HUES48 (cell line): ENCODE results near the gene HS2ST1.
"Not testable (repeated sequence)": the region's sequence is repeated elsewhere in the genome, so short reads cannot be mapped to it uniquely, and the experiment has no call there.

Source experiments
- H3K27ac ChIP-seq: one replicate; pipeline ENCODE4 v1.7.0; 2013; ENCODE audit warnings: low read depth, low read length, inconsistent platforms
- H3K27me3 ChIP-seq: 2 replicates; pipeline ENCODE4 v1.6.1; 2013; ENCODE audit warnings: mild to moderate bottlenecking, low read length; ENCODE audit not compliant: control insufficient read depth, insufficient read depth
- H3K36me3 ChIP-seq: 2 replicates; pipeline ENCODE4 v1.6.1; 2013; ENCODE audit warnings: low read length; ENCODE audit not compliant: control insufficient read depth, insufficient read depth
- H3K4me1 ChIP-seq: 2 replicates; pipeline ENCODE4 v1.6.1; 2013; ENCODE audit warnings: mild to moderate bottlenecking, low read length; ENCODE audit not compliant: control insufficient read depth, insufficient read depth
- H3K4me3 ChIP-seq: 2 replicates; pipeline ENCODE4 v1.5.1; 2013; ENCODE audit warnings: mild to moderate bottlenecking, low read depth, low read length
- H3K9ac ChIP-seq: 2 replicates; pipeline ENCODE4 v1.6.1; 2013; ENCODE audit warnings: mild to moderate bottlenecking, low read depth, low read length, moderate library complexity
- H3K9me3 ChIP-seq: 2 replicates; pipeline ENCODE4 v1.6.1; 2013; ENCODE audit warnings: low read length; ENCODE audit not compliant: control insufficient read depth, insufficient read depth

The HS2ST1 gene

GRCh38 chr1:86948212-86948611 is 33.8 kb downstream of the HS2ST1 start:
- no peaks in the 10 kb centered on the region for H3K27me3 ChIP-seq
- no peak overlapping the region for H3K27ac ChIP-seq
- H3K9me3 ChIP-seq, result no peaks in the 10 kb centered on the region
- no peak overlapping the region for H3K4me3 ChIP-seq
- no peak overlapping the region for H3K9ac ChIP-seq
- H3K36me3 ChIP-seq, result no peaks in the 10 kb centered on the region
- H3K4me1 ChIP-seq, result peaks cover 13% of the 10 kb centered on the region

GRCh38 chr1:86950712-86951419 is 36.4 kb downstream of the HS2ST1 start:
- H3K9me3 ChIP-seq, result no peaks in the 10 kb centered on the region
- no peak overlapping the region for H3K4me3 ChIP-seq
- H3K27me3 ChIP-seq, result no peaks in the 10 kb centered on the region
- peaks cover 13% of the 10 kb centered on the region for H3K4me1 ChIP-seq
- no peaks in the 10 kb centered on the region for H3K36me3 ChIP-seq
- no peak overlapping the region for H3K27ac ChIP-seq
- no peak overlapping the region for H3K9ac ChIP-seq

GRCh38 chr1:86951430-86951829 is 37.0 kb downstream of the HS2ST1 start:
- H3K9ac ChIP-seq, result no peak overlapping the region
- H3K27ac ChIP-seq, result no peak overlapping the region

GRCh38 chr1:86953167-86953566 is 38.7 kb downstream of the HS2ST1 start:
- no peak overlapping the region for H3K9ac ChIP-seq
- H3K4me3 ChIP-seq, result no peak overlapping the region

More at GRCh38 chr1:86951430-86951829, 37.0 kb downstream of the HS2ST1 start:
- no peaks in the 10 kb centered on the region for H3K27me3 ChIP-seq
- H3K9me3 ChIP-seq, result no peaks in the 10 kb centered on the region
- no peak overlapping the region for H3K4me3 ChIP-seq
- H3K4me1 ChIP-seq, result peaks cover 13% of the 10 kb centered on the region
- H3K36me3 ChIP-seq, result no peaks in the 10 kb centered on the region

GRCh38 chr1:86955678-86956077 is 41.2 kb downstream of the HS2ST1 start:
- H3K27ac ChIP-seq, result no peak overlapping the region

More at GRCh38 chr1:86953167-86953566, 38.7 kb downstream of the HS2ST1 start:
- H3K27me3 ChIP-seq, result no peaks in the 10 kb centered on the region
- H3K9me3 ChIP-seq, result no peaks in the 10 kb centered on the region
- H3K27ac ChIP-seq, result no peak overlapping the region
- H3K4me1 ChIP-seq, result peaks cover 13% of the 10 kb centered on the region
- H3K36me3 ChIP-seq, result no peaks in the 10 kb centered on the region

GRCh38 chr1:86956221-86956620 is 41.8 kb downstream of the HS2ST1 start:
- H3K27me3 ChIP-seq, result no peaks in the 10 kb centered on the region
- no peak overlapping the region for H3K27ac ChIP-seq
- H3K9ac ChIP-seq, result no peak overlapping the region
- no peaks in the 10 kb centered on the region for H3K9me3 ChIP-seq
- no peaks in the 10 kb centered on the region for H3K36me3 ChIP-seq
- H3K4me1 ChIP-seq, result peaks cover 4% of the 10 kb centered on the region
- H3K4me3 ChIP-seq, result no peak overlapping the region

More at GRCh38 chr1:86955678-86956077, 41.2 kb downstream of the HS2ST1 start:
- Histone ChIP-seq H3K4me1 (peaks cover 10% of the 10 kb centered on the region), H3K9ac (no peak overlapping the region), H3K27me3 (no peaks in the 10 kb centered on the region), H3K4me3 (no peak overlapping the region), H3K9me3 (no peaks in the 10 kb centered on the region), H3K36me3 (no peaks in the 10 kb centered on the region)

GRCh38 chr1:86957221-86957620 is 42.8 kb downstream of the HS2ST1 start:
- Histone ChIP-seq H3K9me3 (no peaks in the 10 kb centered on the region), H3K4me3 (no peak overlapping the region), H3K27me3 (no peaks in the 10 kb centered on the region), H3K4me1 (no peaks in the 10 kb centered on the region), H3K36me3 (no peaks in the 10 kb centered on the region), H3K9ac (no peak overlapping the region), H3K27ac (no peak overlapping the region)

- H3K4me1 ChIP-seq, result no peaks in the 10 kb centered on the region
- H3K9ac ChIP-seq, result no peak overlapping the region
- no peaks in the 10 kb centered on the region for H3K36me3 ChIP-seq
- no peak overlapping the region for H3K4me3 ChIP-seq
- H3K27me3 ChIP-seq, result no peaks in the 10 kb centered on the region
- no peaks in the 10 kb centered on the region for H3K9me3 ChIP-seq
- no peak overlapping the region for H3K27ac ChIP-seq
These were observed 46.1 kb downstream of the HS2ST1 start for GRCh38 chr1:86960548-86960947.

GRCh38 chr1:86963841-86964240 is 49.4 kb downstream of the HS2ST1 start:
- not testable (repeated sequence) for H3K9ac ChIP-seq, H3K27me3 ChIP-seq, H3K4me1 ChIP-seq, H3K9me3 ChIP-seq, H3K27ac ChIP-seq, H3K4me3 ChIP-seq, H3K36me3 ChIP-seq

- H3K4me1 ChIP-seq, result no peaks in the 10 kb centered on the region
- no peaks in the 10 kb centered on the region for H3K27me3 ChIP-seq
- no peaks in the 10 kb centered on the region for H3K9me3 ChIP-seq
- H3K9ac ChIP-seq, result no peak overlapping the region
- no peak overlapping the region for H3K4me3 ChIP-seq
- no peaks in the 10 kb centered on the region for H3K36me3 ChIP-seq
- H3K27ac ChIP-seq, result no peak overlapping the region
These were observed 50.8 kb downstream of the HS2ST1 start for GRCh38 chr1:86965012-86965826.

GRCh38 chr1:86965827-86966182 is 51.4 kb downstream of the HS2ST1 start:
- Histone ChIP-seq H3K4me3 (no peak overlapping the region), H3K9ac (no peak overlapping the region), H3K27me3 (no peaks in the 10 kb centered on the region), H3K4me1 (no peaks in the 10 kb centered on the region), H3K9me3 (no peaks in the 10 kb centered on the region), H3K36me3 (no peaks in the 10 kb centered on the region), H3K27ac (no peak overlapping the region)
